H9 (cell line): ENCODE results near the gene HOXB8. TPM values are rescaled to one million over a fixed set of nuclear protein-coding genes. Genes with fewer than 3 reads are reported as not detected.
A peak's percentile ranks its signal among the peaks of the same experiment; 100 is the strongest.

ENCODE experiments used
- DNase-seq: peaks from one replicate; pipeline ENCODE4 v3.0.0-alpha.2; 2017
- H2AFZ ChIP-seq: one replicate; pipeline ENCODE4 v1.6.1; 2013; ENCODE audit warnings: mild to moderate bottlenecking, low read length, control low read depth, moderate library complexity
- H2AK5ac ChIP-seq: 2 replicates; pipeline ENCODE4 v1.6.1; 2013; ENCODE audit warnings: low read length, control low read depth, mixed read lengths; ENCODE audit not compliant: insufficient read length
- H2BK120ac ChIP-seq: one replicate; pipeline ENCODE4 v1.6.1; 2013; ENCODE audit warnings: low read depth, mild to moderate bottlenecking, low read length, control low read depth, inconsistent platforms; ENCODE audit not compliant: poor library complexity, severe bottlenecking
- H2BK12ac ChIP-seq: 2 replicates; pipeline ENCODE4 v1.6.1; 2013; ENCODE audit warnings: low read length, control low read depth, mixed read lengths, low read depth; ENCODE audit not compliant: insufficient read length
- H2BK15ac ChIP-seq: 2 replicates; pipeline ENCODE4 v1.6.1; 2013; ENCODE audit warnings: low read depth, low read length, control low read depth
- H2BK20ac ChIP-seq: one replicate; pipeline ENCODE4 v1.6.1; 2013; ENCODE audit warnings: low read depth, mild to moderate bottlenecking, low read length, control low read depth, inconsistent platforms; ENCODE audit not compliant: poor library complexity, severe bottlenecking
- H2BK5ac ChIP-seq: 2 replicates; pipeline ENCODE4 v1.6.1; 2013; ENCODE audit warnings: low read length, control low read depth, mixed read lengths; ENCODE audit not compliant: insufficient read length
- H3K14ac ChIP-seq: 2 replicates; pipeline ENCODE4 v1.6.1; 2013; ENCODE audit warnings: low read length, control low read depth; ENCODE audit not compliant: insufficient read depth
- H3K18ac ChIP-seq: 2 replicates; pipeline ENCODE4 v1.6.1; 2013; ENCODE audit warnings: low read depth, mild to moderate bottlenecking, mixed read lengths, low read length, control low read depth; ENCODE audit not compliant: insufficient read length
- H3K23ac ChIP-seq: 2 replicates; pipeline ENCODE4 v1.6.1; 2013; ENCODE audit warnings: low read length, control low read depth, mixed read lengths, low read depth; ENCODE audit not compliant: insufficient read length
- H3K23me2 ChIP-seq: 2 replicates; pipeline ENCODE4 v1.6.1; 2013; ENCODE audit warnings: low read depth, mild to moderate bottlenecking, mixed read lengths, low read length, control low read depth; ENCODE audit not compliant: insufficient read length, poor library complexity, severe bottlenecking
- H3K27ac ChIP-seq: 2 replicates; pipeline ENCODE4 v1.5.1; 2013; ENCODE audit warnings: low read length, control low read depth, mixed read lengths, low read depth; ENCODE audit not compliant: insufficient read length
- H3K27me3 ChIP-seq: 2 replicates; pipeline ENCODE4 v1.6.1; 2013; ENCODE audit warnings: low read length, control low read depth, inconsistent platforms; ENCODE audit not compliant: insufficient read depth
- H3K4ac ChIP-seq: 2 replicates; pipeline ENCODE4 v1.6.1; 2013; ENCODE audit warnings: low read depth, mild to moderate bottlenecking, control low read depth, inconsistent platforms, low read length, moderate library complexity
- H3K4me1 ChIP-seq: 2 replicates; pipeline ENCODE4 v1.6.1; 2013; ENCODE audit warnings: low read length, control low read depth, inconsistent platforms; ENCODE audit not compliant: insufficient read depth
- H3K4me2 ChIP-seq: 2 replicates; pipeline ENCODE4 v1.6.1; 2013; ENCODE audit warnings: low read length, control low read depth, mixed read lengths; ENCODE audit not compliant: insufficient read length, insufficient read depth
- H3K56ac ChIP-seq: 2 replicates; pipeline ENCODE4 v1.6.1; 2013; ENCODE audit warnings: low read depth, mild to moderate bottlenecking, mixed read lengths, low read length, control low read depth; ENCODE audit not compliant: insufficient read length
- H3K79me1 ChIP-seq: 2 replicates; pipeline ENCODE4 v1.6.1; 2013; ENCODE audit warnings: low read depth, mild to moderate bottlenecking, moderate library complexity, low read length, control low read depth, inconsistent platforms; ENCODE audit not compliant: insufficient read depth, poor library complexity, severe bottlenecking
- H3K79me2 ChIP-seq: 2 replicates; pipeline ENCODE4 v1.6.1; 2013; ENCODE audit warnings: low read length, control low read depth, inconsistent platforms; ENCODE audit not compliant: insufficient read depth
- H3K9ac ChIP-seq: 2 replicates; pipeline ENCODE4 v1.6.1; 2013; ENCODE audit warnings: low read length, control low read depth, mixed read lengths; ENCODE audit not compliant: insufficient read length; ENCODE audit errors: extremely low read depth
- H3K9me3 ChIP-seq: one replicate; pipeline ENCODE4 v1.6.1; 2013; ENCODE audit warnings: low read depth, low read length, inconsistent platforms; ENCODE audit not compliant: control insufficient read depth
- H3T11ph ChIP-seq: one replicate; pipeline ENCODE4 v1.6.1; 2013; ENCODE audit warnings: mild to moderate bottlenecking, low read length, control low read depth, inconsistent platforms
- H4K20me1 ChIP-seq: one replicate; pipeline ENCODE4 v1.6.1; 2013; ENCODE audit not compliant: control insufficient read depth, insufficient read length, insufficient read depth
- H4K5ac ChIP-seq: 2 replicates; pipeline ENCODE4 v1.6.1; 2013; ENCODE audit warnings: low read depth, mild to moderate bottlenecking, mixed read lengths, low read length, control low read depth; ENCODE audit not compliant: insufficient read length
- H4K8ac ChIP-seq: replicated peaks from 2 replicates; pipeline ENCODE4 v1.6.1; 2013; ENCODE audit warnings: low read length, control low read depth, mixed read lengths, low read depth; ENCODE audit not compliant: insufficient read length
- H4K91ac ChIP-seq: 2 replicates; pipeline ENCODE4 v1.6.1; 2013; ENCODE audit warnings: low read depth, mild to moderate bottlenecking, moderate library complexity, mixed read lengths, low read length, control low read depth; ENCODE audit not compliant: insufficient read length
- H3K27ac Mint-ChIP-seq, 3 experiments: 2 replicates in 2 of 3; 3 replicates in 1 of 3; pipeline ENCODE4 v1.8.0; 2020 to 2021; ENCODE audit warnings: mixed read lengths in 3 of 3, mild to moderate bottlenecking in 1 of 3, moderate library complexity in 1 of 3
- H3K27me3 Mint-ChIP-seq: 2 replicates; pipeline ENCODE4 v1.8.0; 2021; ENCODE audit warnings: low read depth, mild to moderate bottlenecking, moderate library complexity, mixed read lengths
- H3K36me3 Mint-ChIP-seq, 3 experiments: 2 replicates in 2 of 3; 3 replicates in 1 of 3; pipeline ENCODE4 v1.8.0; 2020 to 2021; ENCODE audit warnings: low read depth in 3 of 3, mixed read lengths in 3 of 3; ENCODE audit not compliant: insufficient read depth in 1 of 3
- H3K4me1 Mint-ChIP-seq, 2 experiments: 2 replicates each; pipeline ENCODE4 v1.8.0; 2020; ENCODE audit warnings: mixed read lengths in 2 of 2
- H3K4me3 Mint-ChIP-seq, 2 experiments: 2 replicates in 1 of 2; 3 replicates in 1 of 2; pipeline ENCODE4 v1.8.0; 2020 to 2021; ENCODE audit warnings: mild to moderate bottlenecking in 2 of 2, mixed read lengths in 2 of 2, moderate library complexity in 1 of 2
- H3K9me3 Mint-ChIP-seq, 2 experiments: 2 replicates in 1 of 2; 3 replicates in 1 of 2; pipeline ENCODE4 v1.8.0; 2020; ENCODE audit warnings: mild to moderate bottlenecking in 2 of 2, mixed read lengths in 2 of 2, moderate library complexity in 1 of 2
- CTCF ChIP-seq: fragments of 200-600 bp; sonication (generic); conservative IDR thresholded peaks from 3 replicates; pipeline ENCODE4 v1.8.0; 2021; ENCODE audit warnings: antibody characterized with exemption, mild to moderate bottlenecking
- WGBS: extraction: QIAGEN DNeasy Blood & Tissue Kit; methylation state at CpG from one replicate; pipeline ENCODE4 v1.1.7; 2013; ENCODE audit warnings: missing lambda C conversion rate, low lambda C conversion rate, mixed read lengths; ENCODE audit not compliant: insufficient read length; ENCODE audit errors: extremely low coverage; 5-methylcytosine and 5-hydroxymethylcytosine counted together
- total RNA-seq: library from RNA; stranded (reverse); gene quantifications from 2 replicates; pipeline ENCODE4 v1.2.1, GENCODE V29; 2021

The HOXB8 gene
- total RNA-seq, 1 experiment from 2014 or later = not detected

- H3K18ac ChIP-seq = no peak overlapping the region
- no peak overlapping the region for H3K4me2 ChIP-seq
- no peak overlapping the region for H3K23ac ChIP-seq
- H3K9me3 ChIP-seq = no peaks in the 10 kb centered on the region
- H4K91ac ChIP-seq = no peak overlapping the region
- no peaks in the 10 kb centered on the region for H3K79me2 ChIP-seq
- no peaks in the 10 kb centered on the region for H3K79me1 ChIP-seq
- H3K14ac ChIP-seq = no peak overlapping the region
- H3K27me3 ChIP-seq = peaks cover 100% of the 10 kb centered on the region
- no CpG with 5 or more reads among the region's 29 CpGs for WGBS
- H3K4me1 Mint-ChIP-seq = peaks cover 14 to 23% of the 10 kb centered on the region in 2 experiments
- no peak overlapping the region for H3K56ac ChIP-seq
- no peak overlapping the region for H2BK20ac ChIP-seq
- no peak overlapping the region for H2AFZ ChIP-seq
- peak; percentile 39; the same call in 2 of the 3 replicates for TF ChIP-seq CTCF
- no peak overlapping the region for H3K9ac ChIP-seq
- H3K9me3 Mint-ChIP-seq = peaks cover 0 to 9% of the 10 kb centered on the region in 2 experiments; a peak in 3 of 5 replicates
- no peaks in the 10 kb centered on the region for H3K4me1 ChIP-seq
- no peak overlapping the region for H2BK15ac ChIP-seq
- H2AK5ac ChIP-seq = no peak overlapping the region
- H3K27me3 Mint-ChIP-seq = peaks cover 100% of the 10 kb centered on the region
- no peak overlapping the region for H3K27ac ChIP-seq
- no peak overlapping the region for H2BK12ac ChIP-seq
- no peak overlapping the region for H4K5ac ChIP-seq
- no peaks in the 10 kb centered on the region; a peak in 1 of 7 replicates for H3K36me3 Mint-ChIP-seq
- H4K20me1 ChIP-seq = no peaks in the 10 kb centered on the region
- H2BK120ac ChIP-seq = no peak overlapping the region
- no peak overlapping the region; a peak in 1 of 5 replicates for H3K4me3 Mint-ChIP-seq
- no peak overlapping the region for H4K8ac ChIP-seq
- DNase-seq = no peak
- H3K23me2 ChIP-seq = peaks cover 4% of the 10 kb centered on the region
- H3K27ac Mint-ChIP-seq = no peak overlapping the region
- H3K4ac ChIP-seq = no peak overlapping the region
- no peak overlapping the region for H3T11ph ChIP-seq
- H2BK5ac ChIP-seq = no peak overlapping the region
Measured at GRCh38 chr17:48641541-48642058, 26.5 kb upstream of the HOXB8 start.
